Measurements from ENCODE around the gene CFAP410.
"Not testable (repeated sequence)": the region's sequence is repeated elsewhere in the genome, so short reads cannot be mapped to it uniquely, and the experiment has no call there.

The CFAP410 gene

DNA sequence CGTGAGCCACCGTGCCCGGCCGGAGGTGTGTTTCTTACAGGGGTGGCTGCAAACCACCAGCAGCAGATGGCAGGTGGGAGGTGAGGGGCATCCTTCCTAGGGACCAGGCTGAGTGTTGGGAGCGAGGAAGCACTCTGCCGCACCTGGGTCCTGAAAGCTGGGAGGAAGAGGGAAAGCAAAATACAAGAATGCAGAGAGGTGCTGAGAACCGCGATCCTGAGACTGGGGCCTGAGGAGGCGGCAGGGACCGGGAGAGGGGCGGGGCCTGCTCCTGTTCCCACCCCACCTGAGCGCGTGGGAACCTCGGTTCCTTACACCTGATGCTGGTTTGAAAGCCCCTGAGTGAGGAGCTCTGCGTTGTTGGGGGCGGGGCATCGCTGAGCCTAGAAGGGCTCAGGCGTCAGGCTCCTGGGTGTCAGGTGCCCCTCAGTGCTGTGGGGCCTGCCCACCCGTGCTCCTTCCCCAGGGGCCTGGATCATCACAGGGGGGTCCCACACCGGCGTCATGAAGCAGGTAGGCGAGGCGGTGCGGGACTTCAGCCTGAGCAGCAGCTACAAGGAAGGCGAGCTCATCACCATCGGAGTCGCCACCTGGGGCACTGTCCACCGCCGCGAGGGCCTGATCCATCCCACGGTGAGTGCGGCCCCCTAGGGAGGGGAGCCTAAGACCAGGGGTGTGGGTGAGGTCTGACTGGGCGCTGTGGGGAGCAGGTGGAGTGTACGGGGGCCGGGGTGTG is 29.7 kb upstream of the CFAP410 start:
- no peak for DNase-seq (ENCODE audit: low read depth)

DNA sequence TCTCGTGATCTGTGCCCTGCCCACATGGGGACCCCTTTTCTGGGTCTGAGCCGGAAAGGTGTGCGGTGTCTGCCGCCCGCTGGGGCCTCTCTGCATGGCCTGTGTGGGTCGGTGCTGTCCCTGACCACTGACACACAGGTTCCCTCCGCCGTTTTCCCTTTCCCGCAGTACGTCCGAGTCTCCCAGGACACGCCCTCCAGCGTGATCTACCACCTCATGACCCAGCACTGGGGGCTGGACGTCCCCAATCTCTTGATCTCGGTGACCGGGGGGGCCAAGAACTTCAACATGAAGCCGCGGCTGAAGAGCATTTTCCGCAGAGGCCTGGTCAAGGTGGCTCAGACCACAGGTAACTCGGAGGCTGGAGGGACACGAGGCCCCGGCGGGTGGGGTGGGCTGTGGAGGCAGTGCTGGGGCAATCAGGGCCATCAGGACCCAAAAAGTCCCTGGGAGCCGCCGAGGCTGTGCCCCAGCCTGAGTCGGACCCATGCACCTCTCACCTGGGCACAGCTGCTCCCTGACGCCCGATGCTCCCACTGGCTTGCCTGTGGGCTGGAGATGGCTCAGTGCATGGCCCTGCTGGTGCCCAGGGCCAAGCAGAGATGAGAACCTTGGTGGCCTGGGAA is 27.5 kb upstream of the CFAP410 start:
- DNase-seq (ENCODE audit: low read depth), result no peak

DNA sequence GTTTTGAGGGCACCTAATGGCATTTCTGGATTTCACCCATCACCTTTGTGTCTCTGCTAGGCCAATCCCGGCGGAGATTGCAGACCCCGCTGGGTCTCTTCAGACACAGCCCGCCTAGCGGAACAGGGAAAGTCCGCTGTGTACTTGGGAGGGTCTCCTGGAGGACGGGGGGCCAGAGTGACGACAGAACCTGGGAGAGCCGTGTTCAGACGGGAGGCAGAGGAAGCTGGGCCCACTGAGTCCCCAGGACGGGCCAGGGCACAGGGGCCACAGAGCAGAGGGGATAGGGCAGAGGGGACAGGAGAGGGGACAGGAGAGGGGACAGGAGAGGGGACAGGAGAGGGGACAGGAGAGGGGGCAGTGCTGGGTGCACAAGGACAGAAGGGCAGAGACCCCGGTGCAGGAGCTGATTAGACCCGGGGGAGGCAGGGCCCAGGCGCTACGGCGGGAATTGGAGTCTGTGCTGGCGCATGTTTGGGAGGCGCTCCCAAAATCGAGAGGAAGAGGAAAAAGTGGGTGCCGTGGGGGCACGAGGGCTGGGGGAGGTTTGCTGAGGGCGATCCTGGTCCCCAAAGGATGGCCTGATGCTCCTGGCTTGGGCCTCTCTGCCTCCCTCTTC is 26.9 kb upstream of the CFAP410 start:
- DNase-seq (ENCODE audit: low read depth), result no peak

DNA sequence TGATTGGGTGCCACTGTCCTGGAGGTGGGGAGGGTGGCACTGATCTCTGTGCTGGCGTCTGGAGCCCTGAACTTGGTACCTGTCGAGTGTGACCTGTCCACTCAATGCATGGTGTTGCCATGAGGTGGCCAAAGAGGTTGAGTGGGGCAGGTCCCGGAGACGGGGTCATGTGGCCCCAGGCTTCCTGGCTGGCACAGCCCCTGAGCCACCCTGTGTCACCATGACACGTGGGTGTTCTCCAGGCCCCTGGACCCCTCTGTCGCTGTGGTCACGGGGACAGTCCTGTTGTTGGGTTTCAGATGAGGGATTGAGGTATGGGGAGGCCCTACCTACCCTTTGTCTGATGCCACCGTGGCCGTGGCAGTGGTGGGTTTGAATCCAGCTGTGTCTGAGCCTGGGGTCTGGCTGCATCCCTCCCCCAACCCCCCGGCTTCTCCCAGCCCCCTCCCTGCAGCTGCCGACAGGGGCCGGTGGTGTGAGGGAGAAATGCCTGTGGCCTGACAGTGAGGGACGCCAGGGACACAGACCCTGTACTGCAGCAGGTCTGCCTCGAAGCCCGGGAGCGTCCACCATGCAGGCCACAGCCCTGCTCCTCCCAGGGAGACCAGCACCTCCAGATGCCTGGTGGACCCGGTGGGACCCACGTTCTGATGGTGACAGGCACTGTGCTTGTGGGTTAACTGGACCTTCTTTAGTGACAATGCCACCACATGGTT is 26.2 kb upstream of the CFAP410 start:
- no peak for DNase-seq (ENCODE audit: low read depth)

DNA sequence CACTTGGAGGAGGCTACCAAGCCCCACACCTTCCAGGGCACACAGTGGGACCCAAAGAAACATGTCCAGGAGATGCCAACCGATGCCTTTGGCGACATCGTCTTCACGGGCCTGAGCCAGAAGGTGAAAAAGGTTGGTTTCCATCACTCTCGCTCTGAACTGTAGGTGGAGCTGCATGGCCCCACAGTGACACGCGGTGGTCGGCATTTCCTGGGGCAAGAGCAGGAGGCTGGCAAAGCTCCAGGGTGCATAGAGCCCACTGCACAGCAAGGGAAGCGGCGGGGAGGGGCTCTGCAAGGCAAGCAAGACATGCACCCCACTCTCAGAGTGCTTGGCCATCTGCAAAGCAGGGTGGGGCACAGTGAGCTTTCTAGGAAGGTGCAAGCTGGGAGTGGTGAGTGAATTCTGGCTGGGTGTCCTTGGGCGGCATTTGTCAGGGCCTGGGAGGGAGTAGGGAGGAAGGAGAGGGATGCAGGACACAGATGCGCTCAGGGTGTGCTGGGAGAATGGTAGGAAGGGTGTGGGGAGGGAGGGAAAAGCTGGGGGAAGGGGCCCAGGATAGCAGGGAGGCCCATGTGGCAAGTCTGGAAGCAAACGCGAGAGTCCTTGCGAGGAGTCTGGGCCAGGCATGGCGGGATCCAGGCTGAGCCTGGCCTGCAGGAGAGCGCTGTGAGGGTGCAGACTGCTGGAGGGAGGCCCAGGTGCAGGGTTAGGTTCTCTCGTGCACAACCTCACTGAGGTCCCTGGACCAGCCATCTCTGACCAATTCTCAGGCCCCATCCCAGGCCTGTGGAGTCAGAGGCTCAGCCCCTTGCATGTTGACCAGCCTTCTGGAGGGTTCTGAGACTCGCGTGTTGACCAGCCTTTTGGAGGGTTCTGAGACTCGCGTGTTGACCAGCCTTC is 25.2 kb upstream of the CFAP410 start:
- no peak for DNase-seq (ENCODE audit: low read depth)

DNA sequence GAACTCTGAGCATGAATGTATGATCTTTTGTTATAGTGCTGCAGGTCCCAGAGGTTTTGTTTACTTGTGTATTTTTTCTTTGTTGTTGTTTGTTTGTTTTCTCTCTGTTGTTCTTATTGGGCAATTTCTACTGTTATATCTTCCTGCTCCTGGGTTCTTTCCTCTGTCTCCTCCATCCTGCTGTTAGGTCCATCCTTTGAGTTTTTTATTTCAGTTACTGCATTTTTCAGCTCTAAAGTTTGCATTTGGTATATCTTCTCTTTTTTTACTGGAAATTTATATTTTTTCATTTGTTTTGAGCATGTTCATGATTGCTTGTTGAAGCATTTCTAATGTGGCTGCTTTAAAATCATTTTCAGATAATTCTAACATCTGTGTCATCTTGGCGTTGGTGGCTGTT is 24.1 kb upstream of the CFAP410 start:
- no peak for DNase-seq (ENCODE audit: low read depth)

DNA sequence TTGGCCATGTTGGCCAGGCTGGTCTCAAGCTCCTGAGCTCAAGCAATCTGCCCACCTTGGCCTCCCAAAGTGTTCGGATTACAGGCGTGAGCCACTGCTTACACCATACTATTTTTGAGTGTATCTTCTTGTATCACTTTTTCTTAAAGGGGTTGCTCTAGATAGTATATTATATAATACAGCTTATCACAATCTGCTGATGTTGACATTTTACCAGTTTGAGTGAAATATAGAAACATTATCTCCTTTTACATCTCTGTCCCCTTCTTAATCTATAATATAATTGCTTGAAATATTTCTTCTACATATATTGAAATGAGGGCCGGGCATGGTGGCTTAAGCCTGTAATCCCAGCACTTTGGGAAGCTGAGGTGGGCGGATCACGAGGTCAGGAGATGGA is 22.7 kb upstream of the CFAP410 start:
- not testable (repeated sequence) for DNase-seq (ENCODE audit: low read depth)

DNA sequence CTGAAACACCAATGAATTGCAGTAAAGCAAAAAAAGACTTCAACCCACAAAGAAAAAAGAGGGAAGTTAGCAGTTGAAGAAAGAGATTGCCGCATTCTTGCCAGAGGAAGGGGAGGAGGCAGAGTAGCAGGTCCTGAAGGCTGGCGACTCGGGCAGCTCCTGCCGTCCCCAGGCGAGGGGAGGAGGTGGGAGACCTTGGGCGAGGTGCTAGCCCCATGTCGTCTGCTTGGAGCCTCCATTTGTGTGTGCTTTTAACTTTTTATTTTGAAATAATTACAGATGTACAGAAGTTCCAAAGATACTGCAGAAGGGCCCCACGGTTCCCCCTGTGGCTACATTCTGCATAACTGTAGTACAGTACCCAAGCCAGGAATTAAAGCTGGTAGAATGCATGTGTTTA is 21.0 kb upstream of the CFAP410 start:
- no peak for DNase-seq (ENCODE audit: low read depth)

DNA sequence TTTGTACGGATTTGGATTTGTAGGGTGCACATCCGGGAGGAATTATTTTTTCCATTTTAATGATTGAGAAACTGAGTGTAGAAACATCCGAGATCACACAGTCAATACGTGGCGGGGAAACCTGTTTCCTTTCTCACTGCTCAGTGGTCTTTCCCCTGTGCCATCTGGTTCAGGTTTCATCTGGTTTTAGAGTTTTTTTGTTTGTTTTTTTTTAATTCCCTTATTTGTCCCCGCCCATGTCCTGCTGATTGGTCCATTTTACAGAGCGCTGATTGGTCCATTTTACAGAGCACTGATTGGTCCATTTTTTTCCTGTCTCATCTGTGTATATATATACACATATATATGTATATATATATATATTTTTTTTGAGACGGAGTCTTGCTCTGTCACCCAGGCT is 20.2 kb upstream of the CFAP410 start:
- no peak for DNase-seq (ENCODE audit: low read depth)

DNA sequence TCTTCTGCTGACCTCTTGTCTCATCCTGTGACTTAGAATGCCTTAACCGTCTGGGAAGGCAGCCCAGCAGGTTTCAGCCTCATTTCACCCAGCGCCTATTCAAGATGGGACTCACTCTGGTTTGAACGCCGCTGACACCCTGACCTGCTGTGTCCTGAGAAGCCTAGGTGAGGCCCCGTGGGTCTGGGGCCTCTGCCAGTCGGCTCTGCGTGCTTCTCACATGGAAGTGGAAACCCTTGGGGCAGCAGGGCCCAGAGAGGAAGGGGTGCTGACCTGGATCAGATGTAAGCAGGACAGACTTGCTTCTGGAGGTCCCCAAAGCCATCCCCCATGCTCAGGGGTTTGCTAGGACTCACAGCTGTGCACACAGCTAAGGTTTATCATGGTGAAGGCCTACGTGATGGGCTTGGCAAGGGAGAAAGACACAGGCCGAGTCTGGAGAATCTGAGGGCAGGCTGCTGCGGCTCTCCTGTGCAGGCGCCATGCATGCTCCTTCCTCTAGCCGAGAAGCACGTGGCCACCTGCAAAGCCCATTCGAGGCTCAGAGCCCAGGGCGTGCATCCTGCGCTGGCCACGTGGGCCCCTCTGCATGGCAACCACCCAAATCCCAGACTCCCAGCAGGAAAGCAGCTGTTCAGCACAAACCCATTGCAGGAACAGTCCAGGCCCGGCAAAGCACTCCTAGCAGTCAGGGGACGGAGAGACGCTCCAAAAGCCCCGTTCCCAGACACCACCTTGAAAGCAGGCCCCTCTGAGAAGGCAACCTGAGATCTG is 18.1 kb upstream of the CFAP410 start:
- no peak for DNase-seq (ENCODE audit: low read depth)

DNA sequence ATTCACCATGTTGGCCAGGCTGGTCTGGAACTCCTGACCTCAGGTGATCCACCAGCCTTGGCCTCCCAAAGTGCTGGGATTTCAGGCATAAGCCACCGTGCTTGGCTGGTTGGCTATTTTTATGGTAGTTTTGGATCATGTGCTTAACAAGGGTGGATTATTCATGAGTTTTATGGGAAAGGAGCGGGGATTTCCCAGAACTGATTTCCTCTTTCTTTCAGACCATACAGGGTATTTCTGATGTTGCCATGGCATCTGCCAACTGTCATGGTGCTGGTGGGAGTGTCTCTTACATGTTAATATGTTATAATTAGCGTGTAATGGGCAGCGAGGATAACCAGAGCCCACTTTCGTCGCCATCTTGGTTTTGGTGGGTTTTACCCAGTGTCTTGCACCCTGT is 17.4 kb upstream of the CFAP410 start:
- no peak for DNase-seq (ENCODE audit: low read depth)

DNA sequence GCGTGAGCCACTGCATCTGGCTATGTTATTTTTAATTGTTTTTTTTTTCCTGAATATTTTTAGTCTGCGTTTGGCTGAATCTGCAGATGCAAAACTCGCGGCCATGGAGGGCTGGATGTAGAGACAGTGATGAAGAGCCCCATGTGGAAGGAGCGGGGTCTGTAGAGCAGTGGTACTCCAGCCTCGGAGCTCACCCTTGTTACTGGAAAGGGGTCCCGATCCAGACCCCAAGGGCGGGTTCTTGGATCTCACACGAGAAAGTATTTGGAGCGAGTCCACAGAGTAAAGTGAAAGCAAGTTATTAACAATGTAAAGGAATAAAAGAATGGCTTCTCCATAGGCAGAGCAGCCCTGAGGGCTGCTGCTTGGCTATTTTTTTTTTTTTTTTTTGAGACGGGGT is 17.0 kb upstream of the CFAP410 start:
- no peak for DNase-seq (ENCODE audit: low read depth)

DNA sequence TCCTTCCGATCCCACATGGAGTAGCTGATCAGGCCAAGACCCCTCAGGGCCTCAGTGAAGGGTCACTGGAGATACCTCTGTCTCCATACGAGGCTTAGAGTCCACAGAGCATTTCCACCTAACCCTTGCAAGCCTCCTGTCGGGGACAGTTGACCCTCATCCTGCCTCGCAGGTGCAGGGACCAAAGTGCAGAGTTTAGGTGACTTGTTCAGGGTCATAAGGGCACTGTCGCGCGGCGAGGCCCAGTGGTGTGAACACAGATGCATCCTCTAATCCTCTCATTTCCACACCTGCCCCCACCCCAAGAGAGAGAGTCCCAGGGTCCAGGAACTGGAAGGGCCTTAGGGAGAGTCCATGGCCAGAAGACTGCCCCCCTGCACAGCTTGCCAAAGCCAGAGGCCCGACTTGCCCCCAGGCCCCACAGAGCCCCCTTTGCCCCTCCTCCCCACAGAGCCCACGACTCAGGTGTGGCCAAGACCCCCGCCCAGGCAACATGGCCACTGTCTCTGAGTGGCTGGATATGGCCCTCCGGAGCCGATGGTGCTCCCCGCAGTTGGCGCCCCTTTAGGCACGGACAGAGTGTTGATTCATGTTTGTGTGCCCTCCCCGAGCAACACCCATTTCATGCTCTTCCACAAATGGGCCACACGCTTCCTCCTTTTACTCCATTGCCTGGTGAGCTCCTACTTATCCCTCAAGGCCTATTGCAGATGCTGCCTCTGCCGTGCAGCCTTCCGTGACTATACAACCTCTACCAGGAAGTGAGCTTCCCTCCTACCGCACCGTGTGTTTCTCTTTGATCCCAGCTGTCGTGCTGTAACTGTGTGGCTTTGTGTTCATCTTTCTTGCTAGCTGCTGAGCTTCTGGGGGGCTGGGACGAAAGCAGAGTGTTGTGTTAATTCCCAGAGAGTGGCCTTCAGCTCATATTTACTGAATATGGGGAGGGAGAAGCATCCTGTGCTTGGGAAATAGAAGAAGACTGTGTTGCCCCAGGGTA is 15.9 kb upstream of the CFAP410 start:
- no peak for DNase-seq (ENCODE audit: low read depth)

DNA sequence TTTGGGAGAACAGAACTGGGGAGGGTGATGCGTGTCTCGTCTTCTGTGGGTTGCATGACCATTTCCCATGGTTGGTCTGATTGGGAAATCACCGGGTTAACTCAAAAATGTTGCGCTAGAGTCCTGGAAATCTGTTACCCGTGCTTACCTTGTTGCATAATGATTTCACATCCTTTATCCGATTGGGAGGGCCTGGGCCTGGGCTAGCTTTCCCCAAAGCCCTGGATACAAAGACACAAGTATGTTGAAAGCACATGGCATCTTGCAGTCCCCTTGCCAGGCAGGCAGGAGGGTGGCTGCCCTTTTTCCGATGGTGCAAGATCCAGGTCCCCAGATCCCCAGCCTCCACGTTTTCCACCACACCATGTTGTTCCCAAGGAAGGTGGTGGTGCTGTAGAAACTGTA is 14.8 kb upstream of the CFAP410 start:
- DNase-seq (ENCODE audit: low read depth), result no peak

DNA sequence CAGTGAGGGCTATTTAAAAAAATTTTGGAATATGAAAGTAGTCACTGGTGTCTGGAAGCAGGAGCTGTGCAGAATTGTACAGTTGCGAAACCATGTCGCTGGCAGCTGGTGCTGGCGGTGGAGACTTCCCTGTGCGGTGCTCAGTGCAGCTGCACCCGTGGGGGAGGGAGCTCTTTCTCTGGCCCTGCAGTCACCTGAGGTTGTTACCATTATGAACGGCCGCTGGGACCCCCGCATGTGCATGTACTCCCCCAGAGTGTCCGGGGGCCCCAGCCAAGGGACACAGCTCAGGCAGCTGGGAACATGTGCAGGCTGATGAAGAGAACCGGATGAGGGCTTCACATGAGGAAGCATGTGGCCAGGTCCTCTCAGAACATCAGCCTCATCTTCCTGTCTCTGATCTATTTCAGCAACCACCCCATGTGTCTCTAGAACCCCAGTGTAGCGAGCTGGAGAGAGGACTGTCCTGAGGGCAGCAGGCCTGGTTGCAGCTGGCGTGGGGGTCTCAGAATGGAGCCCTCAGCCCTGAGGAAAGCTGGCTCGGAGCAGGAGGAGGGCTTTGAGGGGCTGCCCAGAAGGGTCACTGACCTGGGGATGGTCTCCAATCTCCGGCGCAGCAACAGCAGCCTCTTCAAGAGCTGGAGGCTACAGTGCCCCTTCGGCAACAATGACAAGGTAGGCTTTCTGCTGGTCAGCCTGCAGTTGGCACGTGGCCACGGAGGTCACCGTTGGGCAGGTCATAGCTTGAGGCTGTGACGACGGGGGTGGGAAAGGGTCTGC is 14.2 kb upstream of the CFAP410 start, which contains the start of gene TRPM2:
Gene TRPM2 (plus strand): TSS at position 431 of the 780 bp plus-strand sequence. CDS start 80 bp downstream, at position 511.
- DNase-seq (ENCODE audit: low read depth), result no peak

DNA sequence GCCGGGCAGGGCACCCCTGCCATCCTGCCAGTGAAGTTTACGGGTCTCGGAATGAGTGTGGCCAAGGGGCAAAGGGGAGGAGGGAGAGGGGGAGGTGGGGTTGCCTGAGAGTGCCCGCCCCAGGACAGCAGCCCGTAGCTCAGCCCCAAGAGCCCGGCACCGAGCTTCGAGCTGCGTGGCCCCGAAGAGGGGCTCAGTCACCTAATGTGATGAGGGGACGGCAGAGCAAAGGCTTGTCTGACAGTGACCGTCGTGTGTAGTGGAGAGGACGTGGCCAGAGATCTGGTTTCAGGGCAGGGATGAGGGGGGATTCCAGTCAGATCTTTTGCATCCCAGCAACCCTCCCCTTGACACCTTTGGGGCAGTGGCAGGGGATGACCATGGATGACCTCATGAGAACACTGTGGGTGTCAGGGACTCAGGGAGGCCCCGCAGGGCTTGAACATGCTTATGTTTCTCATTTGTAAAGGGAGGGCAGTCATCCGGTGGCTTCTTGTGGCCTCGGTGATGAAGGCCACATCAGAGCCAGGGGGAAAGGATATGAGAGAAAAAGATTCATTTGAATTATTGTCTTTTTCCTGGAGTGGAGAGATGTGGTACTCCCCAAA is 13.2 kb upstream of the CFAP410 start:
- DNase-seq (ENCODE audit: low read depth), result no peak

DNA sequence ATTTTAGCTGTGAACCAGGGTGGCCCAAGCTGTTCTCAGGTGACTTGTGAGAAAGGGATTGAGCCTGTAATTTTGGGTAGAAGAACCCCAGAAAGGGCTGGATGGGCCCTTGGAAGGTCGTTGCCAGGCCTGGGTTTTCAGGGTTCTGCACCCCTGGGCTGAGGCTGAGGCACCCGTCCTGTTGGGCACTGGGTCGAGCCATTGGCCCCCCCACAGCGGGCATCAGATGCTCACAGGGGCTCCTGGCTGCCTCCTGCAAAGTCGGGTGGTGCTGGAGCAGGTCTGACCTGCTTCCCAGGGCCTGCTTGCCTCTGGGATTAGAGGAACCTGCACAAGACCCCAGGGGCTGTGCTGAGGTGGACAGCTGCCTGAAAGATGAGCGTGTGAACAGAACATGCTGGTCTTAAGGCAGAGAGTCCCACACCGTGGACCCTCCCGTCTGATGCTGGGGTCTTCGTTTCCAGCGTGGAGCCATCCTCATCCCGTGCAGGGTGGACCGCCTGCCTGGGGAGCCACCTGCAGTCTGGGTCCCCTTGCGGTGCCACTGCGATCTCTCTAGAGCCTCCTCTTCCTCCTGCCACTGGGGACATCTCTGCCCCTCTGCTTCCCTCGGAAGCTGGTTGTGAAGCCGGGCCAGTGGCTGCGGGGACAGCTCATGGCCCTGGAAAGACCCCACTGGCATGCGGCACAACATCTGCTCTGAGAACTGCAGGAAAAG is 12.5 kb upstream of the CFAP410 start:
- no peak for DNase-seq (ENCODE audit: low read depth)
